Measurements from ENCODE around the gene NID1. TPM values are rescaled to one million over a fixed set of nuclear protein-coding genes. Genes with fewer than 3 reads are reported as not detected.

The NID1 gene
- total RNA-seq, 1 experiment from 2014 or later, result 48.5 TPM

- no peak for DNase-seq
- ChIA-PET POLR2A (no interaction called here), CTCF (no interaction called here)
- no peak overlapping the region for H3K4me3 ChIP-seq (ENCODE audit: low read depth, low read length)
- peaks cover 7% of the 10 kb centered on the region; the same call in 1 of the 2 replicates for H3K4me1 ChIP-seq
- H3K27ac Mint-ChIP-seq (ENCODE audit: unreplicated experiment), result no peak overlapping the region
- intact Hi-C loops (cut with micrococcal nuclease; ENCODE audit: unreplicated experiment), result no loop called here
- no peaks in the 10 kb centered on the region for H3K27me3 Mint-ChIP-seq (ENCODE audit: insufficient read depth, unreplicated experiment)
- no peaks in the 10 kb centered on the region for H3K9me3 ChIP-seq
- no peak for TF ChIP-seq CTCF (IDR thresholded peaks at IDR 0.05; ENCODE audit: insufficient read depth in 1 of 2, low read depth in 1 of 2, low read length in 1 of 2, severe bottlenecking in 1 of 2, unreplicated experiment in 1 of 2)
- H3K36me3 Mint-ChIP-seq (ENCODE audit: insufficient read depth, unreplicated experiment), result no peaks in the 10 kb centered on the region
- no peaks in the 10 kb centered on the region for H3K4me1 Mint-ChIP-seq (ENCODE audit: low read depth, unreplicated experiment)
- no TSS peak for BruUV-seq (replicated peaks)
- H3K36me3 ChIP-seq (ENCODE audit: control insufficient read depth, insufficient read depth, low read length), result no peaks in the 10 kb centered on the region
- H3K4me3 Mint-ChIP-seq (ENCODE audit: unreplicated experiment), result no peak overlapping the region
- no peaks in the 10 kb centered on the region for H3K9me3 Mint-ChIP-seq (ENCODE audit: unreplicated experiment)
- H3K27me3 ChIP-seq (replicated peaks; ENCODE audit: control insufficient read depth, insufficient read depth, low read length), result no peaks in the 10 kb centered on the region
These were observed 45.2 kb upstream of the NID1 start for GRCh38 chr1:236110137-236110536.

- intact Hi-C loops (cut with micrococcal nuclease; ENCODE audit: unreplicated experiment), result loop anchor here (2.0 to 10.0 kb wide), 4 partner anchors 179 to 1017 kb away; no protein-coding TSS in a partner anchor
- Histone ChIP-seq H3K4me1 (peaks cover 7% of the 10 kb centered on the region; the same call in 1 of the 2 replicates), H3K36me3 (ENCODE audit: control insufficient read depth, insufficient read depth, low read length) (no peaks in the 10 kb centered on the region), H3K9me3 (no peaks in the 10 kb centered on the region), H3K4me3 (ENCODE audit: low read depth, low read length) (no peak overlapping the region), H3K27me3 (replicated peaks; ENCODE audit: control insufficient read depth, insufficient read depth, low read length) (no peaks in the 10 kb centered on the region)
- POLR2A ChIA-PET, result no interaction called here
- TF ChIP-seq CTCF (IDR thresholded peaks at IDR 0.05; ENCODE audit: insufficient read depth in 1 of 2, low read depth in 1 of 2, low read length in 1 of 2, severe bottlenecking in 1 of 2, unreplicated experiment in 1 of 2), result no peak
- Mint-ChIP-seq H3K27ac (ENCODE audit: unreplicated experiment) (no peak overlapping the region), H3K27me3 (ENCODE audit: insufficient read depth, unreplicated experiment) (no peaks in the 10 kb centered on the region), H3K36me3 (ENCODE audit: insufficient read depth, unreplicated experiment) (no peaks in the 10 kb centered on the region), H3K9me3 (ENCODE audit: unreplicated experiment) (no peaks in the 10 kb centered on the region), H3K4me3 (ENCODE audit: unreplicated experiment) (no peak overlapping the region), H3K4me1 (ENCODE audit: low read depth, unreplicated experiment) (no peaks in the 10 kb centered on the region)
- CTCF ChIA-PET, result interaction anchor here (0.9 kb wide), 1 partner anchor 33 kb away, joined by 3 read pairs; no protein-coding TSS in a partner anchor
- DNase-seq, result no peak
- no TSS peak for BruUV-seq (replicated peaks)
These were observed 43.2 kb upstream of the NID1 start for GRCh38 chr1:236108027-236108648.

- Mint-ChIP-seq H3K27me3 (ENCODE audit: insufficient read depth, unreplicated experiment) (no peaks in the 10 kb centered on the region), H3K27ac (ENCODE audit: unreplicated experiment) (no peak overlapping the region), H3K36me3 (ENCODE audit: insufficient read depth, unreplicated experiment) (no peaks in the 10 kb centered on the region), H3K4me3 (ENCODE audit: unreplicated experiment) (no peak overlapping the region), H3K4me1 (ENCODE audit: low read depth, unreplicated experiment) (no peaks in the 10 kb centered on the region), H3K9me3 (ENCODE audit: unreplicated experiment) (no peaks in the 10 kb centered on the region)
- DNase-seq, result no peak
- Histone ChIP-seq H3K27me3 (replicated peaks; ENCODE audit: control insufficient read depth, insufficient read depth, low read length) (no peaks in the 10 kb centered on the region), H3K4me3 (ENCODE audit: low read depth, low read length) (no peak overlapping the region), H3K9me3 (no peaks in the 10 kb centered on the region), H3K4me1 (peaks cover 7% of the 10 kb centered on the region; the same call in 1 of the 2 replicates), H3K36me3 (ENCODE audit: control insufficient read depth, insufficient read depth, low read length) (no peaks in the 10 kb centered on the region)
- no TSS peak for BruUV-seq (replicated peaks)
- TF ChIP-seq CTCF (IDR thresholded peaks at IDR 0.05; ENCODE audit: insufficient read depth in 1 of 2, low read depth in 1 of 2, low read length in 1 of 2, severe bottlenecking in 1 of 2, unreplicated experiment in 1 of 2), result no peak
- ChIA-PET CTCF (interaction anchor here (0.7 to 0.9 kb wide), 2 partner anchors 34 to 754 kb away, joined by 3 read pairs; no protein-coding TSS in a partner anchor), POLR2A (no interaction called here)
- intact Hi-C loops (cut with micrococcal nuclease; ENCODE audit: unreplicated experiment), result loop anchor here (5.0 to 10.0 kb wide), 3 partner anchors 180 to 1017 kb away; no protein-coding TSS in a partner anchor
These were observed 42.4 kb upstream of the NID1 start for GRCh38 chr1:236107121-236107907.

All from Caco-2 (cell line).